ENCODE results near the gene ALKBH1.

- TF ChIP-seq CTCF (IDR thresholded peaks at IDR 0.05) (no peak), POLR2A (IDR thresholded peaks at IDR 0.05) (no peak)
These were observed 14.5 kb upstream of the ALKBH1 start for GRCh38 chr14:77722301-77722700.

Data from prostate gland (tissue), 2 donors.